DMS79 (cell line): Measurements from ENCODE around the gene SELENOK.

Experiments
- DNase-seq: peaks from one replicate; lab custom pipeline; 2025; lab: John Stamatoyannopoulos, UW

SELENOK gene

DNA sequence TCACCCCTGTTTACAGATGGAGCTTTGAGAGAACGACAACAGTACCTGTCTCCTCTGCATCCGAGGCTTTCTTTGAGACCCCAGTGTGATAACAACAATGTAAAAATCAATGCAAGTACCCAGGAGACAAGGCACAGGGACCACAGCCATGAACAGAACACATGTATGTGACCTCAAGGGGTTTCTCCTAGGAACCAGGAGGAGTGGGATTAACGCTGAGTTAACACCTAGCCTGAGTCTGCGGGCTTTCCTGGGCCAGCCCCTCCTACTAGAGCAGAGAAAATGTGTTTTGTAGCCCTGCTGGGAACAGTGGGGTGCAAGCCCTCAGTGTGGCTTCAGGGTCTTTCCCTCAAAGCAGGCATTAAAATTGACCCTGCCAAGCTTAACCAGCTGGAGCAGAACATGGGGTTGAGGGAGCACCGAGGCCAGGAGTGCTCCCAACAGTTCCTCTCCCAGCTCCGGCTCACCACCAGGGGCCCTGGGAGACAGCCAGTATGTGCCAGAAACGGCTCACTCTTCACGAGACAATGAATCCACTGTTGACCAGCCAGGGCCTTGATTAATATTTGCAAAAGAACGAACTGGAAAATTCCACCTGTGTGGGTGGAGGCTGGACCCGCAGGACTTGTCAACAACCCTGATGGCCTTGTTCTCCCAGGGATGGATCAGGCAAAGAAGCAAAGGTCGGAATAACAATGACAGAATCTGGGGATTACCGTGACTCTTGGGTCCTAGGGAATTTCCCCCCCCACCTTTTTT, 49.0 kb downstream of the SELENOK start:
- no peak for DNase-seq

DNA sequence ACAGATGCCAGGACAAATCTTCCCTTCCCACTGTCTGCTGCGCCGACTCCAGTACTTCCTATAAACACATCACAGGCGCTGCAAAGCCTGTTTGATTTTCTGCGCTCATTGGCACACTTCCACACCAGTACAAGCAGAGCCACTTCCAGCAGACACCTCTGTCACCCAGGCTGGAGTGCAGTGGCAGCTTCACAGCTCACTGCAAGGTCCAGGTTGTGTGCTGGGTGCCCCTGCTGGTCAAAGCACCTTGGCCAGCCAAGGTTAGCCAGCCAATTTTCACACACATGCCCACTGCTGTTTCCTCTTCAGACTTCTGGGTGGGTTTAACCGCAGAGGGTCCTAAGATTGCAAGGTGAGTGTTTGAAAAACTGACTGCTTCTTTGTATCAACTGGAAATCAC, 50.4 kb downstream of the SELENOK start:
- DNase-seq: no peak

DNA sequence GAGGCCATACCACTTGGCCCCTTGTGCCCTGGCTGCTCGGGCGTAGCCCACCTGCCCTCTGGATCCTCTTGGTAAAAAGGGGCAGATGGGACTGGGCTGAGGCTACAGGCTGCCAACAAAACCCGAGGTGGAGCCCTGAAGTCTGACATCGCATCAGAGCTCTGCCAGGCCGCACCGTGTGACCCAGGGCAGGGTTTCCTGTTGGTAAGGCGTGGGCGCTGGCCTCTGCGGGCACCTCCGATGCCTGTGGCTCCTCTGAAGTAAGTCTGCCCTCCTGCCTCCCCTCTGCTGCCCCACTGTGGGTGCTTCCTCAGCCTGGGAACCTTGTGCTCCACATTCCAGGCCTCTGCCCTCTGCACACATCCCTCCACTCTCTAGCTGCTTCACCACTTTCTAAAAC, 54.3 kb downstream of the SELENOK start:
- DNase-seq: no peak

DNA sequence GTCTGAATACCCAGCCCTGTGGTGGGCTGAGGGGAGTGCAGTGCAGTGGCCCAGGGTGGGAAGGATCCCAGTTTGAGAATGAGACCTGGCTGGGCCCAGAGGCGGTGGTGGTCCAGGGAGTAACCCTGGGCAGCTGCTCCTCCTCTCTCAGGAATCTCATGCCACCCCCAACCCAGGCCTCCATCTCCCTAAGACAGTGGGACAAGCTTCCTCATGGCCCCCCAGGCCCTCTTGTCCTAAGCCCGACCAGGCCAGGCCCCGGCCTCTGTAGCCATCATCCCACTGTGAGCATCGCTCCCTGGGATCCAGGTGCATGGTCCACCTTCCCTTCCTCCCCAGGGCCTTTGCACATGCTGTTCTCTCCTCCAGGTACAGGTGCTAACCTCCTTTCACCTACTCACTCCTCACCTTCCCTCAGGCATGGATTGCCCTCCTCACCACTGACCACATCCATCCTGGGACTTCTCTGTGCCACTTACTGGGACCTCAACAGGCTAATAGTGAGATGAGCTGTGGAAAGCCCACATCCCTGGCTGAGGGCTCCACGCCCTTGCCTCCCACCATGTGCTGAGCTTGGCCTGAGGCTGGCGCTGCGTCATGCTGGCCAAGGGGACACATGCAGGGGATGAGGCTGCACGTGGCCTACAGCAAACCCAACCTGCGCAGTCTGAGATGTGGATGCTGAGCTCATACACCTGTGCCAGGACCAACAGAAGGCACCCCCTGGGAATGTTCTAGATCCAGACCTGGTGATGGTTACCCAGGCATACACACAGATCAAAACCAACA, 55.4 kb downstream of the SELENOK start:
- no peak for DNase-seq

DNA sequence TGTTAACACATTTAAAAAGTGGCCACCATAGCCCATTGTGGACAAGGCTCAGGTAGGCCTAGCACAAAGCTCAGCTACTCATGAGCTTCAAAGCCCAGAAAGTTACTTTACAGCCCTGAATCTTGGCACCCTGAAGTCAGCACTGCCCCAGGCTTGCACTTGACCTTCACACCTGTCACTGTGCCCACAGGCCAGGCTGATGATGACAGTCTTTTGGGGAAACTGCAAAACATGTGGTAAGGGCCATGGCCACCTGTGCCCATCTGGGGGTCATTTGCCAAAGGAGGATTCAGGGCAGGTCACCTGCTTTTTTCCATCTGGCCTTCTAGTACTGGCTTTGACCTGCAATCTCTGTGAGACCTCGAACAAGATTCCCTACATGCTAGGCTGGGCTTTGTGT, 56.4 kb downstream of the SELENOK start:
- DNase-seq: no peak

DNA sequence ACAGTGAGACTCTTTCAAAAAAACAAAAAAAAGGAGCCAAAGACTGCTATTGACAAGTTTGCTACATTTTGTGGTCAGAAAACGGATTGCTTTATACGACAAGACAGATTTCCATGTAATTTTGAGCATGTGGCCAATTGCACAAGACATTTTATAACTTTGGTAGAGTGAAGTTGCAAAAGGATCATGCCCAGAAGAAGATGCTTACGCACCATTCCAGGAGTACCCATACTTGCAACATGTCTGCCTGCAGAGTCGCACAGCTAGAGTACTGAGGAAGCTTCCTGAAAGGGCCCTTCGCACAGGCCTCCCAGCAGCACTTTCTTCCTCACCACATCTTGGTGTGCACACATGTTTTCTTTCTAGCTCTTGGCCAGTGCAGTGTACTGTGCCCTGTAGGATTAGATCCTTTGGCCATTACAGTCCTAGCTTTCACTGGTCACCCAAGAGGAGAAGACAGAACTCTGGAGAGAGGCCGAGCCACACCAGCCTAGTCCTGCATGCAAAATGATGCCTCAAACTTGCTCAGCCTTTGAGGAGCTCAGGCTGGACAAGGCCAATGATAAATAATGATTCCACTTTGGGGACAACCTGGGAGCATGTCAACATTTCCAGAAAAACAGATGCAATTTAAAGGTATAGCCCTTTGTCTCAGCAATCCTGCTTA, 57.1 kb downstream of the SELENOK start:
- DNase-seq: no peak
